K562 (cell line): ENCODE measurements around the gene SELENOK. TPM values are rescaled to one million over a fixed set of nuclear protein-coding genes. Genes with fewer than 3 reads are reported as not detected.

ENCODE experiments used
- ATAC-seq: fragments of 200-7000 bp; cut with Tn5 transposase; 3 replicates; pipeline ENCODE4 v1.9.1; 2020; ENCODE audit warnings: moderate library complexity
- BruUV-seq: library from RNA; stranded (reverse); fragments of 400-500 nt; replicated peaks from 2 replicates; lab custom pipeline; 2021; lab: Mats Ljungman, UMichigan
- CTCF ChIA-PET: fragments of 300-600 bp; formaldehyde crosslinking; extraction: SDS; loops from one replicate; lab custom pipeline; 2021; ENCODE audit warnings: low intra/inter-chr PET ratio; lab: Yijun Ruan, JAX
- POLR2A ChIA-PET: fragments of 300-600, 350-650 bp; sonication (Branson Sonifier 250); formaldehyde crosslinking; extraction: SDS; loops from one replicate; lab custom pipeline; 2021; ENCODE audit warnings: antibody characterized with exemption, inconsistent platforms; lab: Yijun Ruan, JAX
- DNase-seq, 4 experiments: peaks; one replicate each; pipeline versions ENCODE4 v3.0.0 to v3.0.0-alpha.2; 2011 to 2018; ENCODE audit warnings: low spot score in 3 of 4, mixed read lengths in 3 of 4; ENCODE audit errors: extremely low read depth in 1 of 4
- FAIRE-seq: peaks from 2 replicates; lab custom pipeline; 2011; peaks lifted over from hg19 to GRCh38; lab: Jason Lieb, UNC
- H2AFZ ChIP-seq: 2 replicates; pipeline ENCODE4 v1.6.0; 2011; ENCODE audit warnings: low read depth, low read length, control low read depth, inconsistent platforms
- H3K27ac ChIP-seq: fragments of 200-600 bp; 3 replicates; pipeline ENCODE4 v1.8.0; 2011; ENCODE audit warnings: low read depth, mild to moderate bottlenecking, control low read depth, inconsistent platforms, low read length, moderate library complexity, mixed read lengths; ENCODE audit errors: extremely low read depth
- H3K27me3 ChIP-seq, 2 experiments: fragments of 300-600 bp in 1 of 2; 2 replicates in 1 of 2; 3 replicates in 1 of 2; pipeline versions ENCODE4 v1.6.0 to v1.8.0; 2011; ENCODE audit warnings: inconsistent platforms in 2 of 2, low read length in 2 of 2, mild to moderate bottlenecking in 1 of 2, mixed read lengths in 1 of 2, moderate library complexity in 1 of 2; ENCODE audit not compliant: control insufficient read depth in 2 of 2, insufficient read depth in 2 of 2
- H3K36me3 ChIP-seq: fragments of 300-600 bp; 3 replicates; pipeline ENCODE4 v1.8.0; 2011; ENCODE audit warnings: mild to moderate bottlenecking, low read length, inconsistent platforms; ENCODE audit not compliant: control insufficient read depth, insufficient read depth
- H3K4me1 ChIP-seq, 2 experiments: fragments of 200-600 bp in 1 of 2; replicated peaks in 1 of 2; 2 replicates in 1 of 2; 3 replicates in 1 of 2; pipeline versions ENCODE4 v1.5.1 to v1.8.0; 2011; ENCODE audit warnings: inconsistent platforms in 2 of 2, low read length in 2 of 2, mild to moderate bottlenecking in 1 of 2, mixed read lengths in 1 of 2, moderate library complexity in 1 of 2; ENCODE audit not compliant: control insufficient read depth in 2 of 2, insufficient read depth in 2 of 2
- H3K4me2 ChIP-seq: 2 replicates; pipeline ENCODE4 v1.6.1; 2011; ENCODE audit warnings: low read length, control low read depth, inconsistent platforms, mixed read lengths; ENCODE audit not compliant: insufficient read depth
- H3K4me3 ChIP-seq: fragments of 200-600 bp; sonication (generic), shearing (Covaris generic); 2 replicates; pipeline ENCODE4 v1.5.1; 2016; ENCODE audit warnings: control low read depth, inconsistent platforms
- H3K79me2 ChIP-seq: fragments of 200-600 bp; 3 replicates; pipeline ENCODE4 v1.8.0; 2011; ENCODE audit warnings: low read length, inconsistent platforms; ENCODE audit not compliant: control insufficient read depth, insufficient read depth
- H3K9ac ChIP-seq, 2 experiments: 2 replicates each; pipeline versions ENCODE4 v1.6.0 to v1.6.1; 2011; ENCODE audit warnings: low read depth in 2 of 2, low read length in 2 of 2, control low read depth in 1 of 2, inconsistent platforms in 1 of 2, mild to moderate bottlenecking in 1 of 2, mixed read lengths in 1 of 2; ENCODE audit not compliant: insufficient read depth in 1 of 2
- H3K9me1 ChIP-seq: one replicate; pipeline ENCODE4 v1.6.0; 2011; ENCODE audit warnings: inconsistent platforms, mild to moderate bottlenecking, low read length, moderate library complexity; ENCODE audit not compliant: control insufficient read depth, insufficient read depth
- H3K9me3 ChIP-seq: replicated peaks from 2 replicates; pipeline ENCODE4 v1.5.1; 2011; ENCODE audit warnings: low read depth, low read length, inconsistent platforms; ENCODE audit not compliant: control insufficient read depth, insufficient read depth
- H4K20me1 ChIP-seq: replicated peaks from 2 replicates; pipeline ENCODE4 v1.6.1; 2011; ENCODE audit warnings: low read length, inconsistent platforms, mixed read lengths; ENCODE audit not compliant: control insufficient read depth, insufficient read depth
- BACH1 ChIP-seq: fragments of 200-800 bp; sonication (Bioruptor generic); IDR thresholded peaks from 2 replicates; pipeline ENCODE4 v1.6.1; 2016; ENCODE audit warnings: missing genetic modification characterization, missing compliant biosample characterization
- KAT8 ChIP-seq: fragments of 450-650 bp; IDR thresholded peaks from 2 replicates; pipeline ENCODE4 v1.6.1; 2016; ENCODE audit warnings: low read depth, mild to moderate bottlenecking
- KLF6 ChIP-seq: fragments of 250-450 bp; sonication (Bioruptor Pico); IDR thresholded peaks from 2 replicates; pipeline ENCODE4 v1.4.0; 2020; ENCODE audit warnings: mild to moderate bottlenecking, moderate library complexity, borderline replicate concordance
- NCOA1 ChIP-seq: fragments of 450-650 bp; IDR thresholded peaks from 2 replicates; pipeline ENCODE4 v1.6.1; 2016; ENCODE audit warnings: low read depth
- NFE2L1 ChIP-seq: fragments of 450-650 bp; IDR thresholded peaks from 2 replicates; pipeline ENCODE4 v1.6.1; 2016; ENCODE audit warnings: missing genetic modification characterization, low read depth, mild to moderate bottlenecking, missing compliant biosample characterization, moderate library complexity, borderline replicate concordance
- TBP ChIP-seq: optimal IDR thresholded peaks from 2 replicates; pipeline ENCODE3; 2011; ENCODE audit warnings: low read depth, low read length, improper control_type of control experiment
- ZFP1 ChIP-seq: fragments of 450-650 bp; formaldehyde crosslinking; IDR thresholded peaks from 2 replicates; pipeline ENCODE4 v1.4.0; 2020; ENCODE audit warnings: mild to moderate bottlenecking, mixed read lengths
- ZNF174 ChIP-seq: fragments of 250-450 bp; sonication (Bioruptor Pico); IDR thresholded peaks from 2 replicates; pipeline ENCODE4 v1.4.0; 2020; ENCODE audit warnings: mild to moderate bottlenecking
- WGBS: fragments of 100-300 bp; shearing (Covaris generic); methylation state at CpG from one replicate; pipeline ENCODE4 v1.1.6; 2016; ENCODE audit warnings: low coverage, mixed read lengths; ENCODE audit not compliant: insufficient coverage; ENCODE audit errors: missing lambda C conversion rate; 5-methylcytosine and 5-hydroxymethylcytosine counted together
- in situ Hi-C: fragments of 300-500 bp; cut with MboI; formaldehyde crosslinking; loops from 4 replicates; pipeline ENCODE4 v1.15.0; 2018; ENCODE audit warnings: inconsistent platforms, mixed read lengths
- intact Hi-C: fragments of 100-400 bp; cut with micrococcal nuclease; formaldehyde crosslinking; loops from 2 replicates; pipeline ENCODE4 v1.14.2; 2022
- polyA plus RNA-seq, 8 experiments: library from polyadenylated mRNA; depleted of rRNA in 4 of 8; stranded (reverse) in 5 of 8; unstranded in 3 of 8; fragments of >200 nt; fragmentation: Nextera tagmentation in 2 of 8; fragmentation: Illumina TruSeq in 1 of 8; extraction: Ambion mirVana in 2 of 8; extraction: Trizol in 1 of 8; gene quantifications; 2 replicates each; pipeline versions ENCODE4 v1.2.1 to v1.2.3, GENCODE V29; 2011 to 2014; ENCODE audit warnings: inconsistent platforms in 1 of 8, missing spikeins in 1 of 8
- total RNA-seq, 7 experiments: library from RNA; depleted of rRNA in 6 of 7; stranded (reverse); fragments of >200 nt in 6 of 7; fragmentation: Illumina TruSeq in 2 of 7; extraction: Trizol in 2 of 7; gene quantifications; 2 replicates each; pipeline versions ENCODE4 v1.2.1 to v1.2.3, GENCODE V29; 2011 to 2021; ENCODE audit warnings: low replicate concordance in 1 of 7
- TF ChIP-seq, protein P1 (sequence below): fragments of 200-800 bp; sonication (Bioruptor generic); IDR thresholded peaks from 2 replicates; pipeline ENCODE4 v1.6.1; 2017; ENCODE audit warnings: missing genetic modification characterization, missing compliant biosample characterization
- TF ChIP-seq, protein P2 (sequence below): IDR thresholded peaks from 2 replicates; pipeline ENCODE4 v1.6.1; 2011; ENCODE audit not compliant: insufficient read length; ENCODE audit errors: extremely low read depth
- TF ChIP-seq, protein P3 (sequence below): sonication (generic); formaldehyde crosslinking; IDR thresholded peaks from 2 replicates; pipeline ENCODE4 v1.8.1; 2023; ENCODE audit warnings: mild to moderate bottlenecking, missing genetic modification reagents

Gene SELENOK
- total and polyA plus RNA-seq, 9 of the 15 experiments (the other 6 are each of a cell fraction or from before 2014, with no cell fraction given) = 18.3 to 164 (median 34.8) TPM

DNA sequence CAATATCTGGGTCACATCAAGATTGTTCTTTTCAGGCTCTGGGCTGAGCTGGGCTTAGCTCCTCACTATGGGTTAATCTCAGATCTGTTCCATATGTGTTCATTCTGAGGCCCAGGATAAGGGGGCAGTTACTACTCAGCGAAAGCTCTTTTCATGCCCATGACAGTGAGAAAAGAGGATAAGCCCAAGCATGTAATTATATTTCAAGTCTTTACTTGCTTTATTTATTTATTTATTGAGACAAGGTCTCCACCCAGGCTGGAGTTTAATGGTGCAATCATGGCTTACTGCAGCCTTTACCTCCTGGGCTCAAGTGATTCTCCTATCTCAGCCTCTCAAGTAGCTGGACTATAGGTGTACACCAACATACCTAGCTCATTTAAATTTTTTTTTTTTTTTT, 44.7 kb upstream of the SELENOK start (continued):
- TF ChIP-seq NFE2L1 (tag) (no peak), TBP (no peak), KAT8 (no peak)
- TF ChIP-seq, protein P1, sequence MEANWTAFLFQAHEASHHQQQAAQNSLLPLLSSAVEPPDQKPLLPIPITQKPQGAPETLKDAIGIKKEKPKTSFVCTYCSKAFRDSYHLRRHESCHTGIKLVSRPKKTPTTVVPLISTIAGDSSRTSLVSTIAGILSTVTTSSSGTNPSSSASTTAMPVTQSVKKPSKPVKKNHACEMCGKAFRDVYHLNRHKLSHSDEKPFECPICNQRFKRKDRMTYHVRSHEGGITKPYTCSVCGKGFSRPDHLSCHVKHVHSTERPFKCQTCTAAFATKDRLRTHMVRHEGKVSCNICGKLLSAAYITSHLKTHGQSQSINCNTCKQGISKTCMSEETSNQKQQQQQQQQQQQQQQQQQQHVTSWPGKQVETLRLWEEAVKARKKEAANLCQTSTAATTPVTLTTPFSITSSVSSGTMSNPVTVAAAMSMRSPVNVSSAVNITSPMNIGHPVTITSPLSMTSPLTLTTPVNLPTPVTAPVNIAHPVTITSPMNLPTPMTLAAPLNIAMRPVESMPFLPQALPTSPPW (CRISPR knock-in tag) = no peak
- TF ChIP-seq, protein P2, sequence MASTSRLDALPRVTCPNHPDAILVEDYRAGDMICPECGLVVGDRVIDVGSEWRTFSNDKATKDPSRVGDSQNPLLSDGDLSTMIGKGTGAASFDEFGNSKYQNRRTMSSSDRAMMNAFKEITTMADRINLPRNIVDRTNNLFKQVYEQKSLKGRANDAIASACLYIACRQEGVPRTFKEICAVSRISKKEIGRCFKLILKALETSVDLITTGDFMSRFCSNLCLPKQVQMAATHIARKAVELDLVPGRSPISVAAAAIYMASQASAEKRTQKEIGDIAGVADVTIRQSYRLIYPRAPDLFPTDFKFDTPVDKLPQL = no peak

DNA sequence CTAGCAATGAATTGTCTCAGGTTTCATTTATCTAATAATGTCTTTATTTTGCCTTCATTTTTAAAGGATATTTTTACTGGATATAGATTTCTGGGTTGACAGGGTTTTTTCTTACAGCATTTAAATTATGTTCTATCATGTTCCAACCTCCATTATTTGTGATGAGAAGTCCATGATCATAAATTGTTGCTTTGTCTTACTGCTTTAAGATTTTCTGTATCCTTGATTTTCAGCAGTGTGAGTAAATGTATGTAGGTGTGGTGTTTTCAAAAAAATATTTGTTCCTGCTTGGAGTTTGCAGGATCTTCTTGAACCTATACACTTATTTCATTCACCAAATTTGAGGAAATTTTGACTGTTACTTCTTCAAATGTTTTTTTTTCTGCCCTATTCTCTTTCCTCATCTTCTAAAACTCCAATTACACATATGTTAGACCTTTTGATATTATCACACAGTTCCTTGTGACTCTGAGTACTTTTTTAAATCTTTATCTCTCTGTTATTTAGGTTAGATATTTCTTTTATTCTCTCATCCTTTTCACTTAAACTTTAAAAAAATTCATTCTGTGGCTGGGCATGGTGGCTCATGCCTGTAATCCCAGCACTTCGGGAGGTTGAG, 43.7 kb upstream of the SELENOK start:
- Histone ChIP-seq H3K9me3 (no peaks in the 10 kb centered on the region), H3K27ac (no peak overlapping the region), H3K4me2 (no peak overlapping the region), H3K9me1 (no peaks in the 10 kb centered on the region), H3K9ac (no peak overlapping the region), H3K79me2 (no peaks in the 10 kb centered on the region), H2AFZ (no peak overlapping the region), H3K4me1 (no peaks in the 10 kb centered on the region), H4K20me1 (no peaks in the 10 kb centered on the region), H3K4me3 (no peak overlapping the region), H3K27me3 (no peaks in the 10 kb centered on the region), H3K36me3 (no peaks in the 10 kb centered on the region)
- intact Hi-C loops (loop anchor here (5.0 kb wide), 1 partner anchor 492 kb away; no protein-coding TSS in a partner anchor), in situ Hi-C loops (no loop called here)
- BruUV-seq = no TSS peak
- WGBS = 0% methylated on average over 1 of the region's 1 CpG
- TF ChIP-seq, protein P3, sequence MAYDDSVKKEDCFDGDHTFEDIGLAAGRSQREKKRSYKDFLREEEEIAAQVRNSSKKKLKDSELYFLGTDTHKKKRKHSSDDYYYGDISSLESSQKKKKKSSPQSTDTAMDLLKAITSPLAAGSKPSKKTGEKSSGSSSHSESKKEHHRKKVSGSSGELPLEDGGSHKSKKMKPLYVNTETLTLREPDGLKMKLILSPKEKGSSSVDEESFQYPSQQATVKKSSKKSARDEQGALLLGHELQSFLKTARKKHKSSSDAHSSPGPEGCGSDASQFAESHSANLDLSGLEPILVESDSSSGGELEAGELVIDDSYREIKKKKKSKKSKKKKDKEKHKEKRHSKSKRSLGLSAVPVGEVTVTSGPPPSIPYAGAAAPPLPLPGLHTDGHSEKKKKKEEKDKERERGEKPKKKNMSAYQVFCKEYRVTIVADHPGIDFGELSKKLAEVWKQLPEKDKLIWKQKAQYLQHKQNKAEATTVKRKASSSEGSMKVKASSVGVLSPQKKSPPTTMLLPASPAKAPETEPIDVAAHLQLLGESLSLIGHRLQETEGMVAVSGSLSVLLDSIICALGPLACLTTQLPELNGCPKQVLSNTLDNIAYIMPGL = no peak
- TF ChIP-seq KLF6 (CRISPR knock-in tag) (no peak), ZFP1 (no peak), BACH1 (tag) (no peak), NCOA1 (no peak), ZNF174 (CRISPR knock-in tag) (no peak)
- no peak for ATAC-seq
- DNase-seq = no peak
- ChIA-PET POLR2A (no interaction called here), CTCF (no interaction called here)
- FAIRE-seq = no peak
